Measurements from ENCODE around the gene MORC4.

DNA sequence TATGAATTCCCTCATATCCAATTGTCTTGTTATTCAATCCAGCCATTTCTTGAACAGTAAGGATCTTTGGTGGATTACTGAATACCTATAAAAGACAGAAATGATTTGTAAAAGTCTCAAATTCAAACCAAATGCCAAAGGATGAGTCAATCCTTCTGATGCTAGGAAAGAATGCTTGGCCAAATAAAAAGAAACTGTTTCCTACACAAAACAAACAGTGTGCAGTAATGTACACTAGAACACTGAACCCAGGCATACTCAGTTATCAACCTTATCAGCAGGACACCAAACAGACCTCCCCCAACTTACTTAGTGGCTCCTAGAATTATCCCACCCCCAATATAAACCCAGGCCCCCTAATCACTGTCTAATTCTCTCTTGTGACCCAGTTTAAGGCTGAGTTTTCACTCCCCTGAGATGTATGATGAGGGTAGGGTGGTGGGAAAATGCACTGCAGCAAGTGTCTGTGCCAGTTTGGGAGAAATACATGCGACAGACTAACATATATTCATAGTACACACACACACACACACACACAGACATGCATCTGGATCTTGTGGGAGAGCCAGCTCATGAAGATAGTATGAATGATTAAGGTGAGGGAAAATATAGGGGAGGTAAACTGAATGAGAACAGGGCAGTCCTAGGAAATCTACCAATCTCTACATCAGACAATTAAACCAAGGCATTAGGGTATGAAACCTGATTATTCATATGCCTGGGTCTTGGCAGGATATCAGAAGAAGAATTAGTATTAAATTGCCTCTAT is 44.8 kb downstream of the MORC4 start:
- TF ChIP-seq, protein P1, sequence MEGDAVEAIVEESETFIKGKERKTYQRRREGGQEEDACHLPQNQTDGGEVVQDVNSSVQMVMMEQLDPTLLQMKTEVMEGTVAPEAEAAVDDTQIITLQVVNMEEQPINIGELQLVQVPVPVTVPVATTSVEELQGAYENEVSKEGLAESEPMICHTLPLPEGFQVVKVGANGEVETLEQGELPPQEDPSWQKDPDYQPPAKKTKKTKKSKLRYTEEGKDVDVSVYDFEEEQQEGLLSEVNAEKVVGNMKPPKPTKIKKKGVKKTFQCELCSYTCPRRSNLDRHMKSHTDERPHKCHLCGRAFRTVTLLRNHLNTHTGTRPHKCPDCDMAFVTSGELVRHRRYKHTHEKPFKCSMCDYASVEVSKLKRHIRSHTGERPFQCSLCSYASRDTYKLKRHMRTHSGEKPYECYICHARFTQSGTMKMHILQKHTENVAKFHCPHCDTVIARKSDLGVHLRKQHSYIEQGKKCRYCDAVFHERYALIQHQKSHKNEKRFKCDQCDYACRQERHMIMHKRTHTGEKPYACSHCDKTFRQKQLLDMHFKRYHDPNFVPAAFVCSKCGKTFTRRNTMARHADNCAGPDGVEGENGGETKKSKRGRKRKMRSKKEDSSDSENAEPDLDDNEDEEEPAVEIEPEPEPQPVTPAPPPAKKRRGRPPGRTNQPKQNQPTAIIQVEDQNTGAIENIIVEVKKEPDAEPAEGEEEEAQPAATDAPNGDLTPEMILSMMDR (IDR thresholded peaks at IDR 0.05; ENCODE audit: poor library complexity, severe bottlenecking): no peak
- TF ChIP-seq TAF1 (IDR thresholded peaks at IDR 0.05; ENCODE audit: low read depth) (no peak), MXI1 (conservative IDR thresholded peaks at IDR 0.05; ENCODE audit: poor library complexity, severe bottlenecking) (no peak), EZH2 (IDR thresholded peaks at IDR 0.05; ENCODE audit: borderline replicate concordance, insufficient read depth, low read length, poor library complexity, severe bottlenecking) (no peak), RAD21 (conservative IDR thresholded peaks at IDR 0.05) (no peak), POLR2AphosphoS5 (IDR thresholded peaks at IDR 0.05) (no peak), SMC3 (conservative IDR thresholded peaks at IDR 0.05; ENCODE audit: poor library complexity) (no peak), EP300 (conservative IDR thresholded peaks at IDR 0.05; ENCODE audit: poor library complexity, severe bottlenecking) (no peak)
- TF ChIP-seq, protein P2, sequence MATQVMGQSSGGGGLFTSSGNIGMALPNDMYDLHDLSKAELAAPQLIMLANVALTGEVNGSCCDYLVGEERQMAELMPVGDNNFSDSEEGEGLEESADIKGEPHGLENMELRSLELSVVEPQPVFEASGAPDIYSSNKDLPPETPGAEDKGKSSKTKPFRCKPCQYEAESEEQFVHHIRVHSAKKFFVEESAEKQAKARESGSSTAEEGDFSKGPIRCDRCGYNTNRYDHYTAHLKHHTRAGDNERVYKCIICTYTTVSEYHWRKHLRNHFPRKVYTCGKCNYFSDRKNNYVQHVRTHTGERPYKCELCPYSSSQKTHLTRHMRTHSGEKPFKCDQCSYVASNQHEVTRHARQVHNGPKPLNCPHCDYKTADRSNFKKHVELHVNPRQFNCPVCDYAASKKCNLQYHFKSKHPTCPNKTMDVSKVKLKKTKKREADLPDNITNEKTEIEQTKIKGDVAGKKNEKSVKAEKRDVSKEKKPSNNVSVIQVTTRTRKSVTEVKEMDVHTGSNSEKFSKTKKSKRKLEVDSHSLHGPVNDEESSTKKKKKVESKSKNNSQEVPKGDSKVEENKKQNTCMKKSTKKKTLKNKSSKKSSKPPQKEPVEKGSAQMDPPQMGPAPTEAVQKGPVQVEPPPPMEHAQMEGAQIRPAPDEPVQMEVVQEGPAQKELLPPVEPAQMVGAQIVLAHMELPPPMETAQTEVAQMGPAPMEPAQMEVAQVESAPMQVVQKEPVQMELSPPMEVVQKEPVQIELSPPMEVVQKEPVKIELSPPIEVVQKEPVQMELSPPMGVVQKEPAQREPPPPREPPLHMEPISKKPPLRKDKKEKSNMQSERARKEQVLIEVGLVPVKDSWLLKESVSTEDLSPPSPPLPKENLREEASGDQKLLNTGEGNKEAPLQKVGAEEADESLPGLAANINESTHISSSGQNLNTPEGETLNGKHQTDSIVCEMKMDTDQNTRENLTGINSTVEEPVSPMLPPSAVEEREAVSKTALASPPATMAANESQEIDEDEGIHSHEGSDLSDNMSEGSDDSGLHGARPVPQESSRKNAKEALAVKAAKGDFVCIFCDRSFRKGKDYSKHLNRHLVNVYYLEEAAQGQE (IDR thresholded peaks at IDR 0.05; ENCODE audit: borderline replicate concordance): no peak

All from neural cell (in vitro differentiated cells).